ENCODE measurements around the gene CERS5.

Gene CERS5, protein sequence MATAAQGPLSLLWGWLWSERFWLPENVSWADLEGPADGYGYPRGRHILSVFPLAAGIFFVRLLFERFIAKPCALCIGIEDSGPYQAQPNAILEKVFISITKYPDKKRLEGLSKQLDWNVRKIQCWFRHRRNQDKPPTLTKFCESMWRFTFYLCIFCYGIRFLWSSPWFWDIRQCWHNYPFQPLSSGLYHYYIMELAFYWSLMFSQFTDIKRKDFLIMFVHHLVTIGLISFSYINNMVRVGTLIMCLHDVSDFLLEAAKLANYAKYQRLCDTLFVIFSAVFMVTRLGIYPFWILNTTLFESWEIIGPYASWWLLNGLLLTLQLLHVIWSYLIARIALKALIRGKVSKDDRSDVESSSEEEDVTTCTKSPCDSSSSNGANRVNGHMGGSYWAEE

DNA sequence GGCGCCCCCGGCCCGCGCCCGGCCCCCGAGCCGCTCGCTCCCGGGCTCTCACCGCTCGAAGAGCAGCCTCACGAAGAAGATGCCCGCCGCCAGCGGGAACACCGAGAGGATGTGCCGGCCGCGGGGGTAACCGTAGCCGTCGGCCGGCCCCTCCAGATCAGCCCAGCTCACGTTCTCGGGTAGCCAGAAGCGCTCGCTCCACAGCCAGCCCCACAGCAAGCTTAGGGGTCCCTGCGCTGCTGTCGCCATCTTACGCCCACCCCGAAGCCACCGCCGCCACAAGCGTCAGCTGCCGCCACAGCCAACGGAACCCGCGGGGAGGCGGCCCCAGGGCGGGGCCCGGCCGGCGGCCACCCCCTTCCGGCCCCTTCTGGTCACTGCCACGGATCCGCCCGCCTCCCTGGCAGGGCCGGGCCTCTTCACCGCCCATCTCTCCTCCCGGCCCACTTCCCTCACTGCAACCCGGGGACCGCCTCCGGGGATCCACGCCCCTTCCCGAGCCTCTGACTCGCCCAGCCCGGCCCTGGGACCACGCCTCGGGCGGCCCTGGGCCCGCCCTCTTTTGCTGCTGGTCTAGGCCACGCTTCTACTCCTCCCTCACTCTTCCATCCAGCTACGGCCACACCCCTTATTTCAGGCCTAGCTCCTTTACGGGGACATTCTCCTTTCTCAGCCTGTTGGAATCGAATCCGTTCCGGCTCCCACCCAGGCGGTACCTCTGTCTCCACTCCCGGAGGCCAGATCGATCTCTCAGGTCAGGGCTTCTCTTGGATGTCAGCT, at the start of gene CERS5:
CERS5 (minus strand) TSS at position 321 of the 780 bp plus-strand sequence; CDS start at position 249, 72 bp downstream.
- peak; percentile 99 for DNase-seq

DNA sequence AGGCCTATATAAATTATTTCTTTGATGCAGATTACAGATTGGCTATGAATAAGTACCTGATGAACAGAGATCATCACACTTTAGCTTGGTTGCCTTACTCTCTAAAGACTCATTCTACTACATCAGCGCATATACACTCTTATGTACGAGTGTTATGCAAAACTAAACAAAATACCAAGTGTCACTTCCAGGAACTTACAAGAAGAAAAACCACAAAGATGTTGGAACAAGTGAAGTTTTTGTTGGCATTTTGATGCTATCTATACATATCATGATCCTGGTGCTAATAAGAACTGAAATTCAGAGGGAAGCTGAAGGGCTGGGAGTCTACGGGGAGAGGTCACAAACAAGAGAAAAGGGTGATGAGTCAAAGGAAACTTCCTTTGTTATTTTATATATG, 47.9 kb upstream of the CERS5 start:
- DNase-seq = no peak

DNA sequence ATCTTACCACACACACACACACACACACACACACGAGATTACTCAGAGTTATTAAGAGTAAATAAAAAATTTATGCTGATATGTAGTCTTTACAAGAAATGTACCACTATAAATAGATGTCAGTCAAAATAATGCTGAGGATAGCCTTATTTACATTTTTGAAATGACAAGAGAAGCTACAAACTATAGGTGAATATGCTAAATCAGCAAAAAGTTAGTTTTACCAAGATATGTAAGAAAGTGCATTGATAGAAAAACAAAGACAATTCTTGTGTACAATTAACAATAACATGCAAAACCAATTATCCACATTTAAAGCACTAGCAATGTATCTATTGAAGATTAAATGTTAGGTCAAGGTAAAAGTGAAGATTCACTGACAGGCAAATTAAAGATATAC, 46.8 kb upstream of the CERS5 start:
- DNase-seq = no peak

DNA sequence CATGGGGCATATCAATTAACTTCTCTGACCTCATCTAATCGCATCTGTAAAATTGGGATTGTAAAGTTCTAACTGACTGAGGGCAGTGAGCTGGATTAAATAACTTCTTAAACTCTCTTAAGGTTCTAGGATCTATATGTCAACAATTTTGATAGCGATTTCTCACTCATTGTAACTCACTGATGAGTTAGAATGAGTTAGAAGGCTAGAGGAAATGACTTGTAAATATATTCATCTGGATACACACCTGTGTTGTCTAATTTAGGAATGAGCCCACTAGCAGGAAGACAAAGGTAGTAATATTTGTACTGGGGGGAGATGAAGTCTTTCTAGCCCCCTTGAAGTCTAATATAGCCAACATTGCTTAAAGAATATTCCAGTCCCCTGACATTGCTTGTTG, 46.3 kb upstream of the CERS5 start:
- DNase-seq = no peak

DNA sequence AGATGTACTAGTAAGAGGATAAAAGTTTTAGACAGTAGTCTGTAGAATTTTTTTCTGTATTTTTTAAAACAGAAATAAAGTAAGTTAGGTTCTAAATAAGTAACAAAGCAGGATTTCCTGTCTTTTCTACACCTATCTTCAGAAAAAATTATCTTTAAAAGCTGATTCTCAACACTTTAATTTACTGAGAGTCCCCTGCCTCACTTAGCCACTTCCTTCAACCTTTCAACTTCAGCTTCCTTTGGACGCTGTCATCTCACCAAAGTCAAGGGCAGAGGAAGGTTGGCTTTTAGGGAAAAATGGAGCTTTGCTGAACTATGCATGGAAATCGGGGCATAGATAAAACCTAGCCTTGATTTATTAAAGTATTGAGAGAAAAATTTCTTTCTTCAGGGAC, 44.9 kb upstream of the CERS5 start:
- no peak for DNase-seq

DNA sequence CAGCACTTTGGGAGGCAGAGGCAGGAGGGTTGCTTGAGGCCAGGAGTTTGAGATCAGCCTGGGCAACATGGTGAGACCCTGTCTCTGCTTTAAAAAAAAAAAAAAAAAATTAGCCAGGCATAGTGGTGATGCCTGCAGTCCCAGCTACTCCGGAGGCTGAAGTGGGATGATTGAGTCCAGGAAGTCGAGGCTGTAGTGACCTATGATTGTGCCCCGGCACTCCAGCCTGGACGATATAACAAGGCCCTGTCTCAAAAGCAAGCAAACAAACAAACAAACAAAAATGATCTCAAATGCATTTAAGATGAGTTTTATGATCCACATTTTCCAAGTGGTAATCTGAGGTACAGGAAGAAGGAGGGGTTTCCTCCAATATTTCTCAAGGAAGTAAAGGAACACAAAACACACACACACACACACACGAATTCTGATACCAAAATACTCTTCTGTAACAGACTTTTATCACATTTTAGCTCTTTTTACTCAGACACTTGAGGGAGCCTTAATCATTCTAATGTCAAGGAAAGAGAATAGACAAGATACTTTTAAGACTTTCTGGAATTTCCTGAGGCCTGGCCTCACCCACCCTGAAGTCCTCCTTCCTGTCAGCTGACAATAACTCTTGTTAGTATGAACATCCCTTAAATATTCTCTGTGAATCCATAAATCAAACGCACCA, 44.4 kb upstream of the CERS5 start:
- no peak for DNase-seq

DNA sequence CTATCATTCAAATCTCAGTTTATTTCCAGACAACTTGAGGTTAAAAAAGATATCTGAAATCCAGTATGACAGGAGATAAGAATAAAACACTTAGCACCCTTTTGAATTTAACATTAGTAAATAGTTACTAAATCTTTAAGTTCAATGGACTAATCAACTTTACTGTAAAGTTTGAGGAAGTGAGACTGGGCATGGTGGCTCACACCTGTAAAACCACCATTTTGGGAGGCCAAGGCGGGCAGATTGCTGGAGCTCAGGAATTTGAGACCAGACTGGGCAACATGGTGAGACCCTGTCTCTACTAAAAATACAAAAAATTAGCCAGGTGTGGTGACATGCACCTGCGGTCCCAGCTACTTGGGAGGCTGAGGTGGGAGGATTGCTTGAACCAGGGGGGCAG, 40.3 kb upstream of the CERS5 start:
- no peak for DNase-seq

DNA sequence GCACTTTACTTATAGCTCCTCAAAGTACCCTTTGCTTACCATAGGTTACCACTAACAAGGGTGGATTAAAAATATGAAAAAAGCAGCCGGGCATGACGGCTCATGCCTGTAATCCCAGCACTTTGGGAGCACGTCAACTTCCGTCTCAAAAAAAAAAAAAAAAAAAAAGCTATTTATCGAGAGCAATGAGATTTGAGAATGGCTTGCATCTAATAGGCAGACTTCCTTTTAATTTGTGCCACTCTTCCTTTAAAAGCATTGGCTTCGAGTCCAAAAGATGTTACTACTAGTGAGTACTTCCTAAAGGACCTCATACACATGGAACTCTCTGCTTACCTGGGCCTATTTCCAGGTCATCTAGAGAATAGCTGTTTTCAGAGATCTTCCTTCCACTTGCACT, 38.5 kb upstream of the CERS5 start:
- DNase-seq = no peak

DNA sequence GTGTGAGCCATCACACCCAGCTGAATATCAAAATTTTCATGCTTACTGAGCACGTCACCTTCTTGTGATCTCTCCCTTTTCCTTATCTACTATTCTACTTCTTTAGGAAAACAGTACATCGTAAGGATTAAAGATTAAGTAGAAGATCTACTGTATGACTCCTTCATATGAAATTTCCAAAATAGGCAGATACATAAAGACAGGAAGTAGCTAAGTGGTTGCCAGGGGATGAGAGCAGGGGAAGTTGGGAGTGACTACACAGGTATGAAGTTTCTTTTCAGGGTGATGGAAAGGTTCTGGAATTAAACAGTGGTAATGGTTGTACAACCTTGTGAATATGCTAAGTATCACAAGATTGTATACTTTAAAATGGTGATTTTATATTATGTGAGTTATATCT, 36.5 kb upstream of the CERS5 start:
- DNase-seq = no peak

DNA sequence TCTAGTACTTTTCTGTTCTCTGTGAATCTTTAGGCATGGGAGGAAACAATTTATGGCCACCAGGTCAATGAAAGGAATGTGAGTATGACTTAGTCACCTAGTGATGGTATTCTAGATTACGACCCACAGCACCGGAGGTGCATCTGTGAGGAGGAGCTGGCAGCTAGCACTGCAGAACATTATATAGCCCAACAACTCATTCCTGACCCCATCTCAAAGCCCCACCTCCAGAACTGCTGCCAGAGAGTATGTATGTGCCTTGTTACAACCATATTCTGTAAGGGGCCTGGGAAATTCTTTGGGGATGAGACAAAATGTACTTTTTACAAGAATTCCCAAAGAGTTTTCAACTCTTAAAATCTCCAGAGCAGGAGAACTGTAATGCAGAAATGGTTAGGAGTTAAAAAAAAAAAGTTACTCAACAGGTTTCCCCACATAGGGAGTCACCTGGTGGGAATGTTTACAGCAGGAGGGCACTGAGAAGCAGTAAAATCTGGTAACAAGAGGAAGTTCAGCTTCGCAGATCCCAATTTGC, 34.9 kb upstream of the CERS5 start:
- no peak for DNase-seq

DNA sequence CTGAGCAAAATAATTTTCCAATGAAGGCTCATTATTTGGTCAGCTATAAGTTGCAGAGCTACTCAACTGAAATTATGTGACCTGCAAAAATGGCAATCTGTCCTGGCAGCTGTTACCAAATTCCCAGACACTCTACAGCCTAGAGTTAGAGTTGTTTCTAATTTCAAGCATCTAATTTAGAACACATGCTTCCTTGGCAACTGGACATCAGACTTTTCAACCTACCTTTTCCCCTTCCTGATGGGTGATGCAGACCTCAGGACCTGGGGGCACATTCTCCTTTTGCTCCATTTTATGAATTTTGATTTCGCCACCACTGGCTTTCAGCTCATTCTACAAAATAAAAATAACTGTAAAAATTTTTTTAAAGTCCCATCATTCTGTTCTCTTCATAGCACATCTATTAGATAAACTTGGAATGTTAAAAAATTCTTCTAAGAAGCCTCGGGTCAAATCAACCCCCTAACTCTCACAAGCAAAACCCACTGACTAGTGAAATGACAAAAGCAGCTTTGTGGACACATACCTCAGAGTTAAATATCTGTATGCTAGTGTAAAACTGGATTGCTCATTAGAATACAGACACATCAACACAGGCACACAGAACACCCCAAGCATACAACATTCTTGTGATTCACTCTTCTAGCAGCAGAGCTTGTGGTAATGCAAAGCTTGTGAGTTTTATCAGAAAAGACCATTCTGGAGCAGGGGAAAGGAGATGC, 33.5 kb upstream of the CERS5 start:
- no peak for DNase-seq

DNA sequence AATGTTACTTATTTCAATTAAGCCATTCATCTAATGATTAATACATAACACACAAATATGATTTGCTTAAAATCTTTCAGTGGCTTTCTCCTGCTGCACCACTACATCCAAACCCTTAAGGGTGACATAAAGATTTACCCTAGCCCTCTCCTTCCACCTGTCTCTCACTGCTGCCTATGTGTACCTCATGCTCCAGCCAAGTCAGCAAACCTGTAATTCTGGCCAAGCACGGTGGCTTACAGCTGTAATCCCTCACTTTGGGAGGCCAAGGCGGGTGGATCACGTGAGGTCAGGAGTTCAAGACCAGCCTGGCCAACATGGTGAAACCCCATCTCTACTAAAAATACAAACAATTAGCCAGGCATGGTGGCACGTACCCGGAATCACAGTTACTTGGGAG, 31.7 kb upstream of the CERS5 start:
- no peak for DNase-seq

DNA sequence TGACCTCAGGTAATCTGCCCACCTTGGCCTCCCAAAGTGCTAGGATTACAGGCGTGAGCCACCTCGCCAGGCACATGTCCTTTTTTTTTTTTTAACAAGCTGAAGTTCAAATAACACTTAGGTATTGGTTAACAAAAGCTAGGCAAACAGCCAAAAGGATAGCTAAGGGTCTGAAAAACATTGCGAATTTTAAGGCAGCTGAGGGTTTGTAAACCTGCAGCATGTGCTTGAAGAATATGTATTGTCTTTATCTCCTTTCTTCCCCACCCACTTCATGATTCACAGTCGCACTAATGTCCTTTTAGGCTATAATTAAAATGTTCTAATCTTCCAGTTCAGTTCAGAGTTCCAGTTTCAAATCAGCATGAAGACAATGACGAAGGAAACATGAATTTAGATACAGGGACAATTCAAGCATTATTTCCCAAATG, 30.1 kb upstream of the CERS5 start:
- DNase-seq = peak; percentile 56

DNA sequence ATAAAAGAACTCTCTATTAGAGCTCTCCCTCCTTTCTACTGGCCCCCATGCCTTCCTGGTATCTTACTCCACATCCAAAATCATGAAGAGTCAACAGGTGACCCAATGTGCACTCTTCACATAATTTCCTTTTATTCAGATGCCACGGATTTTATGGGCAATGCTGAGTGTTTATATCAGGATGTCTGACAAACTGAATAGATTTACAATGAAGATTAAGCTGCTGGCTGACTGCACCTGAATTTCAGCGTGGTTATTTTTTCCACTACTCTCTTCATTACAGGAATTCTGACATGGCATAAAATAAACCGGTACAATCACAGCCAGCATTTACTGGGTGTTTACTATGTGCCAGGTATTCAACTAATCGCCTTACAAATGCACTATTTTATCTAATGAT, 29.4 kb upstream of the CERS5 start:
- peak; percentile 24 for DNase-seq

DNA sequence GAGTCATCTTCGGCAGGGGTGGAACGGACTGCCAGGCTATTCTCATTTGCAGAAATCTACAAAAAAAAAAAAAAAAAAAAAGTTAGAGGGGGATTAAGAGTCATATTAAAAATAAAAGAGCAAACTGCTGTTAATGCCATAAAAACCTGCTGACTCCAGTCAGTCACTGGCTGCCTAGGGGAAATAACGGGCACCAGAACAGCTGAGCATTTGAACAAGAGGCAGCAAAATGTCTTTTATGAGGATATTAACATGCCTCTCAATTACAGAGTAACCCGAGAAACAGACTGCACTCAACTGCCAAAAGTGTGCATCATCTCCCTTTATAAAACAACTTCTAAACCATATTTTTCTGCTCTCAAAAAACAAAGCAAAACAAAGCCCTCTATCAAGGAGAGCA, 28.7 kb upstream of the CERS5 start:
- DNase-seq = peak; percentile 44

DNA sequence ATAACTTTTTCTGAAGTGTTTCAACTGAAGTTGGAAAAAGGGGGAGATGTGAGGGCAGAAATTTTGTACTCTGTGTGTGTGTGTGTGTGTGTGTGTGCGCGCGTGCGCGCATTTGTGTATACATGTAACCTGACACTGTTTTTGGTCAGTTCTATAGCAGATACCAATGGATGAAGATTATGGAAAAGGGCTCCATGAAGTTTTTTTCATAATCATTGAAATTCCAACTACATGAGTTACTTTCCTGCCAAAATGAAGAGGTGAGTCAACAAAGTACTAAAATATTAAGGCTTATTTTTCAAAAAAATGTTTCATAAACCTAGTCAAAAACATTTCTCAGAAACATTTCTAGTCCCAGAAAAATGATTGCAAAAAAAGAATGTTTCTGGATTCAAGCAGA, 25.7 kb upstream of the CERS5 start:
- no peak for DNase-seq

DNA sequence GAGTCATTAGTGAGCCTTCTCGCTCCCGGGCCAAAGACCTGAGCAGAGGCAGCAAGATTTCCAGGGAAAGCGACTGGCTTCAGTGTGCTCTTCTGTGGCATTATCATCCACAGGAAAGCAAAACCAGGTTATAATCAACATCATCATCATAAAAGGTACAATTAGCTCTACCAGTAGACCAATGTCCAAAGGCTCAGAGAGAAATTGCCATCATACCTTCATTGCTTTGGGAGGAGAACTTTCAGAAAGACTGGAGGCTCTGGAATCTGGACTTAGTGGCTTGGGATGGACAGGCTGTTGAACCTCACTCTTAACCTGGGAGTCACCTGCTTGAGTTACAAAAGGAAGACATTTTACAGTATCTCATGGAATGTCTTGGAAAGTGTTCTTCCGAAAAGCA, 25.1 kb upstream of the CERS5 start:
- no peak for DNase-seq

DNA sequence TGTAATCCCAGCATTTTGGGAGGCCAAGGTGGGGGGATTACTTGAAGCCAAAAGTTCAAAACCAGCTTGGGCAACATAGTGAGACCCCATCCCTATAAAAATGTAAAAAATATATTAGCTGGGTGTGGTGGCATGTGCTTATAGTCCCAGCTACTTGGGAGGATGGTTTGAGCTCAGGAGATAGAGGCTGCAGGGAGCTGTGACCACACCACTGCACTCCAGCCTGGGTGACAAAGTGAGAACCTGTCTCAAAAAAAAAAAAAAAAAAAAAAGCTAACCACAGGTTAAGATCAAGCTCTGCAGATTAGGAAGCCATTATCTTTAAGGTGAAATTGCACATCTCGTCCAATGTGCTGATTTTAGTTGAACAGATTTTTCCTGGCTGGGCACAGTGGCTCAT, 23.7 kb upstream of the CERS5 start:
- no peak for DNase-seq

DNA sequence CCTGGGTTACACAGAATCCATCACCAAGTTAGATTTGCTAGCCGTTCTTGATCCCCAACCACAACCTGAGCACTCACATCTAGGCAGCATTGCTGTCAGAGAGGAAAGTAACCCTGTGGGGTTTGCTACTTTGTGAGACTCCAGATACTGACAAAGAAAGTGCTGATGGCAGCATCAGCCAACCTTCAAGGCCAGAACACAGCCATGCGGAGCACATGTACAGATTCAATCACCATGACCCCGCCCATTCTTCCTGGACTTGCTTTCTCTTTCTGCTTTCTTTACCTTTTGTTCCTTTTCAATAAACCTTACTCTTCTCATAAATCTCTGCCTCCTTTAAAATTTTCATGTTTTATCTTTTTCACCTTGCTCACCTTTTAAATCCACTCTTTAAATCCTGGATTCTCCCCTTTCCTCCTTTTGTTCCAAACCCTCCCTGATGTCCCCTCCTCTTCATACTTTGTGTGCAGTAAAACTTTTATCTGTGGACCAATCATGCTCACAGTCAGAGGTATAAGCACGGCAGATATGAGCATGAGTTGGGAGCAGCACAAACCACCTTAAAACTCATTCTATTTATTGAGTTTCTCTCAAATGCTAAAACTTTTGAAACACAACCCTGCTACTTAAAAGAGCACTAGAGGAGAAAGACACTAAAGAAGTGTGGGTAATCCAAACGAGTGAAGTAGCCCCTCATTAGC, 21.9 kb upstream of the CERS5 start:
- DNase-seq = no peak

DNA sequence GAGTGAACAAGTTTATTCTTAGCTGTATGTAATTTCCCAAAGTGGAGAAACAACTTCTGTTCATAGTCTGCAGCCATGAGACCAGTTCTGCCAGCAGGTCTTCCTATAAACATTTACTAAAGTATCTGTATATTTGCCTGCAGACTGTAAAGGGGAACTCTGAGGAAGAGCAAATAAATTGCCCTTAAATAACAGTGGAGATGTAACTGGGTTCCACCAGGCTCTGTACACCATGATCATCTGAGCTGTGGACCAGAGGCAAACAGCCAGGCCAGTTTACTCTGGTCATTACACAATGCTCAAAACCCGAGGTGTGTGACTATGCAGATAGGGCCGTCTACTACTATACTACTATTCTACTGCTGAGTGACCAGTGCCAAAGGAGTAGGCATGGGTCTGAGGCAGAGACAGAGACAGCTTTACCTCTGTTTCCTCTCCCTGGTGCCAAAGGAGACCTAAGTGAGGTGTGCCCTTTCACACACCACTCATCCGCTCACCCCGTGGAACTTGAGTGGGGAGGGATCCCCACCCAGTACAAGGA, 21.1 kb upstream of the CERS5 start:
- no peak for DNase-seq

DNA sequence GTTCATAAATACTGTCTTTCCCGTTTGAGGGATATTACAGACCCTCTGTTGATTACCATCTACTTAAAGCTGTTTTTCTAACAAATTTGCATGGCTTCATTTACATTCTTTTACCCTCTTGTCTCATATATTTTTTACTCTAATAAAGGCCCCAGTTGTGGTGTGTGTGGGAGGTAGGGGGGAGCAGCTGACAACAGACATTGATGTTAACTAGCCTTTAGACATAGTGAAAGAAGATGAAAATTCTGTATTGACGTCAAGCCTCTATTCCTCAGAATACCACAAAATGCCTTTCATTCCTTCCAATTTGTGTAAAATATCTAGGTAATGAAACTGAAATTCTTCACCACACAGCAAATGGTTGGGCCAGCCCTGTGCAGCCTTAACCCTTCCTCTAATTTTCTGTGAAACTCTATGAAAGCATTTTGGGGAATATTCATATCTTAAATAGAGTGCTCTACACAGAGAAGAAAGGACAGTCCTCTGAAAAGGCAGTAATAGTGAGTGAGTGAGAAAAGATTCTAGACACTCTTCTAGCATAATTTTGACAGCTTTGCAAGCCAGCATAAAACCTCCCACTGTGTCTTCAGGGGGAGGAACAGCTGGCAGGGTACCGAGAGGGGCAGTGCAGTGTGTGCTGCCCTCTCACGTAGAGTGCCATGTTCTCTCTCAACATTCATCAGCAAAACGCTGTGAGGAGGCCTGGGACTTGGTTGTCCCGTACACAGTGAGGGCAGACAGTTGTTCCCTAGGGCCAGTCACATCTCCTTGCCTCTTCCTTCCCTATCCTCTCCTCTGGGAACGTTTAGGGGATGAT, 20.1 kb upstream of the CERS5 start:
- no peak for DNase-seq
